ACC112 (cell line): ENCODE data around the gene FXN.
"Not testable (repeated sequence)": the region's sequence is repeated elsewhere in the genome, so short reads cannot be mapped to it uniquely, and the experiment has no call there.

ENCODE experiments used
- H2AFZ ChIP-seq: fragments of 200-600 bp; sonication (generic); one replicate; pipeline ENCODE4 v1.6.0; 2017; ENCODE audit warnings: antibody characterized with exemption, low read length; ENCODE audit not compliant: unreplicated experiment
- H3K27ac ChIP-seq: fragments of 200-600 bp; sonication (generic); 2 replicates; pipeline ENCODE4 v1.5.1; 2014; ENCODE audit warnings: low read depth, mild to moderate bottlenecking, antibody characterized with exemption, low read length, moderate library complexity
- H3K27me3 ChIP-seq: fragments of 200-600 bp; sonication (generic); 2 replicates; pipeline ENCODE4 v1.6.1; 2014; ENCODE audit warnings: mild to moderate bottlenecking, antibody characterized with exemption, low read length, moderate library complexity, mixed read lengths; ENCODE audit not compliant: insufficient read depth
- H3K36me3 ChIP-seq: fragments of 200-600 bp; sonication (generic); 2 replicates; pipeline ENCODE4 v1.6.1; 2016; ENCODE audit warnings: mild to moderate bottlenecking, antibody characterized with exemption, low read length, moderate library complexity, mixed read lengths; ENCODE audit not compliant: insufficient read depth
- H3K4me1 ChIP-seq: fragments of 200-600 bp; sonication (generic); one replicate; pipeline ENCODE4 v1.6.1; 2016; ENCODE audit warnings: low read length, mixed read lengths; ENCODE audit not compliant: insufficient read depth, unreplicated experiment, control insufficient read depth
- H3K4me3 ChIP-seq: fragments of 200-600 bp; sonication (generic); 2 replicates; pipeline ENCODE4 v1.5.1; 2014; ENCODE audit warnings: mild to moderate bottlenecking, low read depth, low read length
- H3K79me2 ChIP-seq: fragments of 200-600 bp; sonication (generic); one replicate; pipeline ENCODE4 v1.6.0; 2016; ENCODE audit warnings: low read length; ENCODE audit not compliant: control insufficient read depth, unreplicated experiment, insufficient read depth

The FXN gene

DNA sequence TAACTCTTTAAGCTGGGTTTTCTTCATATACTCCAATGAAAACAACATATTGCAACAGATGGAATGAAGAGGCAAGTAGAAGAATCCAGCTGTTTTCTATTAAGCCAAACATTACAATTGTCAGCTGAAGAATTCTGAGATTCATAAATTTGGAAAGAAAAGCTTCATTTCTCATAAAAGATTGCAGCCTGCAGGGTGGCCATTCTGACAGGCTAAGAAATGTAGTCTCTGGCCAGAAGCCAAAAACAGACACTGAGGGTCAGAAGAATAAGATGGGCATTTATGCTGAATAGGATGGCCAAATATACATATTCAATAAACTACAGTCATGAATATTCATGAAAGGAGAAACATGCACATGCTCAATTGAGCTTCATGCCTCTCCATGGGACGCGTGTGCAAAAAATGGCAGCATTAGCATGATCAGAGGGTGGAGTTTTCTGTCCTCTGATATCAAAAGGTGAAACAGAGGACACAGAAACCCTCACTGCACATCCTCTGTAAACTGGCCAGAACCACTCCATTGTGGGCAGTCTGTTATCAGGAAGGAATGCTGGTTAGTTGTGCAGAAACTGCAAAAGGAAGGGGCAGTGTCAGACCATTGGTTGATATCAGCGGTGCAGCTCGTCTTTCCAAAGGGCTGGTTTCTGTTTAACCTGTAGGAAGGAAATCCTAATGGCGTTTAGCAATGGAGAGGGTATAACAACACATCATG is 50.2 kb downstream of the FXN start:
- no peak overlapping the region for H3K4me3 ChIP-seq
- no peak overlapping the region for H2AFZ ChIP-seq
- H3K79me2 ChIP-seq: no peaks in the 10 kb centered on the region
- no peaks in the 10 kb centered on the region for H3K4me1 ChIP-seq
- no peak overlapping the region for H3K27ac ChIP-seq
- no peaks in the 10 kb centered on the region for H3K27me3 ChIP-seq
- H3K36me3 ChIP-seq: no peaks in the 10 kb centered on the region

DNA sequence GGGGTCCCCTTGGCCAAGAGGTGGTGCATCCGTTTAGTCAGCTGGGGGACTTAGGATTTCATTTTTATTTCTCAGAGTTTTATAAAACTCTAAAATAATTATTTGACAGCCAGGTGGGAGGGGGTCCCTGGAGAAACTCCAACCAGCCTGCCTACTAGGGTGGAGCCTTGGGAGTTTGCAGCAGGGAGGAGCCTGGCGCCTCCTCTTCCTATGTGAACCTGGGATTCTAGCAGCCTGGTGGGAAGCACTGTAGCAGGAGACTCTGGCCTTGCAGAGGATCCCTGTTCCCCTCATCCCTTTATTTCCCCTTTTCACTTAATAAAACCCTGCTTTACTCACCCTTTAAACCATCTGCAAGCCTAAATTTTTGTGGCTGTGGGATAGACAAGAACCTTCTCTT is 50.8 kb downstream of the FXN start:
- Histone ChIP-seq H3K36me3 (no peaks in the 10 kb centered on the region), H3K27ac (no peak overlapping the region), H3K4me3 (no peak overlapping the region), H2AFZ (no peak overlapping the region), H3K4me1 (no peaks in the 10 kb centered on the region), H3K27me3 (no peaks in the 10 kb centered on the region), H3K79me2 (no peaks in the 10 kb centered on the region)

- Histone ChIP-seq H3K79me2 (no peaks in the 10 kb centered on the region), H2AFZ (no peak overlapping the region), H3K4me3 (no peak overlapping the region), H3K27ac (no peak overlapping the region), H3K27me3 (no peaks in the 10 kb centered on the region), H3K36me3 (no peaks in the 10 kb centered on the region), H3K4me1 (no peaks in the 10 kb centered on the region)
Measured at GRCh38 chr9:69086769-69087168, 51.2 kb downstream of the FXN start.

- H3K27me3 ChIP-seq: no peaks in the 10 kb centered on the region
- no peak overlapping the region for H3K27ac ChIP-seq
- no peaks in the 10 kb centered on the region for H3K36me3 ChIP-seq
- no peaks in the 10 kb centered on the region for H3K4me1 ChIP-seq
- no peaks in the 10 kb centered on the region for H3K79me2 ChIP-seq
- no peak overlapping the region for H2AFZ ChIP-seq
- no peak overlapping the region for H3K4me3 ChIP-seq
Measured at GRCh38 chr9:69089082-69089481, 53.5 kb downstream of the FXN start.

DNA sequence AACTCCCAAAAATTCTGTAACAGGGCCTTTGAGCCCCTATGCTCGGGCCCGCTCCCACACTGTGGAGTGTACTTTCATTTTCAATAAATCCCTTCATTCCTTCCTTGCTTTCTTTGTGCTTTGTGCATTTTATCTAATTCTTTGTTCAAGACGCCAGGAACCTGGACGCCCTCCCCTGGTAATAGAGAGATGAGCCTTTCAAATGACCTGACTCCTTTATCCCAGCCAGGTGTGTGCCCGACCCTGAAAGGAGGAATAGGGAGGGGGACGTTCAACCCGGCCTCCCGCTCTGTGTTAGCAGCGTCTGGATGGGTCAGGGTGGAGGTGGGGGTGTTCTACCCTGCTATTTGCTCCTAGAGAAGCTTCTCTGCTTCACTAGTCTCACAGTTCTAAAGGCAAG is 53.9 kb downstream of the FXN start:
- H3K27me3 ChIP-seq: no peaks in the 10 kb centered on the region
- H3K4me1 ChIP-seq: no peaks in the 10 kb centered on the region
- H2AFZ ChIP-seq: no peak overlapping the region
- no peak overlapping the region for H3K27ac ChIP-seq
- no peaks in the 10 kb centered on the region for H3K79me2 ChIP-seq
- no peak overlapping the region for H3K4me3 ChIP-seq
- H3K36me3 ChIP-seq: no peaks in the 10 kb centered on the region

DNA sequence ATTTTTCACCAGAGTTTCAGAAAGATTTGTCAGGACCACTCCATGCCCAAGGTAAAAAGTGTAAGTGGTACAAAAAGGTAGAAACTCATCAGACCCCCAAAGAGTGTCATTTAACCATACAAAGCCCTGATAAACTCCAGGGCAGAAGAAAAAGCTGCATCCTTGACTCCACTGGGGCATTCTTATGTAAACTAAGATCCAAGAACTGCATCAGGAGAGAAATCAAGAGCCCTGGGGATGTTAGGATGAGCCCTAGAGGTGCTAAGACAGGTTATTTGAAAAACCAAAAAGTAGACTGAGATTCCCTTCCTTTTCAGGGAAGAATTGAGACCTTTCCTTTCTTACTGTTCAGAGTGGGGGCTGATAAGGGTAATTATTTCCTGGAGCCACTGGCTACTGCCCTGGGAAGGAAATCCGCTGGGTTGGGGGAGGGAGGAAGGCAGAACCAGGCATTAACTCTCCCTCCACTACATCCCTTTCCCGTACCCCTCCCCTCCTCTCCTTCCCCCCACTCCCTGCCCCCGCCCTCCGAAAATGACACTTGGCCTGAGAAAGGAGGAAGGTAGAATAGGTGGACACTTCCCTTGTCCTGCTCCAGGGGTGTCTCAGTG is 54.7 kb downstream of the FXN start:
- Histone ChIP-seq H2AFZ (no peak overlapping the region), H3K4me3 (no peak overlapping the region)

DNA sequence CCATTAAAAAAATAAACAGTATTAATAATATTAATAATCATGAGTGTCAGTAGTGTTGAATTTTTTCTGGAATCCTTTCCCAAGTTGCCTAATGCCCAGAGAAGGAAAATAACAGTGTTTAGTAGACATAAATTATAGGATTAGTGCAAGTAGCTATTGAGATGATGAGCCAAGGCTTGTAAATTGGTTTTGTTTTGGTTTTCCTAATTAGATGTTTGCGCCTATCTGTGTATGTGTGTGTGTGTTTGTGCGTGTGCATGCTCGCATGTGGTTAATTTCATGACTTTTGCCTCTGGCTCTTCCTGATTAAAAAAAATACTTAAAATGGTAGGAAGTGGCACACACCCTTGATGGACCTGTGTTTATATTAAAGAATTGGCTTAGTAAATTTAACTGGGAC is 55.4 kb downstream of the FXN start:
- Histone ChIP-seq H2AFZ (no peak overlapping the region), H3K4me3 (no peak overlapping the region), H3K27ac (no peak overlapping the region), H3K79me2 (no peaks in the 10 kb centered on the region), H3K27me3 (no peaks in the 10 kb centered on the region), H3K36me3 (no peaks in the 10 kb centered on the region), H3K4me1 (no peaks in the 10 kb centered on the region)

More for the DNA sequence above, 54.7 kb downstream of the FXN start:
- Histone ChIP-seq H3K4me1 (no peaks in the 10 kb centered on the region), H3K36me3 (no peaks in the 10 kb centered on the region), H3K27ac (no peak overlapping the region), H3K27me3 (no peaks in the 10 kb centered on the region), H3K79me2 (no peaks in the 10 kb centered on the region)

DNA sequence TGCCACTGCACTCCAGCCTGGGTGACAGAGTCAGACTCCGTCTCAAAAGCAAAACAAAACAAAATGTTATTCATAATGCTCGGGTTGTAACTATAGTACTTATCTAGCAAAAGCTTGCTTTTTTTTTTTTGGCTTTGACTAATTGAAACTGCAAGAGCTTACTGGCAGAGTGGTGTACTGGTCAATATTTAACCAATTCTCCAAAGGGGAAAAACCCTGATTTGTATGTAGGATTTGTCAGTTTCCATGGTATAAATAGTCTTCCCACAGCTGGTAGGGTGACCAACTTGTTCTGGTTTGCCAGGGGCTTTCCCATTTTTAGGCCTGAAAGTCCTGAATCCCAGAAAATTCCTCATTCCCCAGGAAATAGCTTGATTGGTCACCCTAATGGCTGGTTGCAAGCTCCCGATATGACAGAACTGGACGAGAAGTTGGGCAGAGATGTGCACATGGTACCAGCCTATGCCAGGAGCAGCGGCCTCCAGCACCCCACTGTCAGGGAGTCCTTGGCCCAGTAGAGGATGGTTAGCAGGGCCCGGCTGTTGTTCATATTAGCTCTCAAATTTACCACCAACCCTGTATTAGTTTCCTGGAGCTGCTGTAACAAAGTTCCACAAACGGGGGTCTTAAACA is 58.0 kb downstream of the FXN start:
- no peak overlapping the region for H2AFZ ChIP-seq
- H3K36me3 ChIP-seq: no peaks in the 10 kb centered on the region
- H3K79me2 ChIP-seq: no peaks in the 10 kb centered on the region
- H3K4me3 ChIP-seq: no peak overlapping the region
- no peak overlapping the region for H3K27ac ChIP-seq
- peaks cover 10% of the 10 kb centered on the region for H3K4me1 ChIP-seq
- H3K27me3 ChIP-seq: no peaks in the 10 kb centered on the region

- H3K4me1 ChIP-seq, H3K79me2 ChIP-seq, H3K36me3 ChIP-seq, H2AFZ ChIP-seq, H3K27ac ChIP-seq, H3K27me3 ChIP-seq, H3K4me3 ChIP-seq: not testable (repeated sequence)
Measured at GRCh38 chr9:69094361-69095135, 59.0 kb downstream of the FXN start.

DNA sequence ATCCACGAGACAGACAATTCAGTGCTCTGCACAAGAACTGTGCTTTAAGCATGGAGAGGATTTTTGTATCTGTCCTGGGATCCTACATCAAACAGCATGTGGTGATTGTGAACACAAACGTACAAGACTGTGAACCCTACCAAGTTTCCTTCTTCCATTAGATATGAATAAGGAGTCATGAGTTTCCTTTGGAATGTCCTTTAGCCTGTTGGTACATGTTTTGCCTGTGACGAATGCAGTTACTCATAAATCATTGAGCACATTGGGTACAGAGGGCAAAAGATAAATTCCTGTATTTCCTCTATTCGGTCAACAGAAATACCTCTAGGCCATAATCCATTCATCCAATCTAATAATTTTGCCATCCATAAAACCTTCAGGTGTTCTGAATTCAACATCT is 61.5 kb downstream of the FXN start:
- Histone ChIP-seq H3K27me3 (no peaks in the 10 kb centered on the region), H3K79me2 (no peaks in the 10 kb centered on the region), H3K36me3 (no peaks in the 10 kb centered on the region), H3K4me1 (peaks cover 10% of the 10 kb centered on the region), H3K27ac (peak overlapping the region; percentile 43; the same call in 1 of the 2 replicates), H3K4me3 (no peak overlapping the region), H2AFZ (no peak overlapping the region)
